Activated CD8-positive, alpha-beta memory T cell treated with anti-CD3 and anti-CD28 coated beads, Interleukin-2, amount 50 U/mL, for 4 hours (primary cell): Measurements from ENCODE around the gene CHAC1.

Experiments used
- DNase-seq: peaks from one replicate; pipeline ENCODE4 v3.0.0-alpha.2; 2020

The CHAC1 gene

GRCh38 chr15:40990789-40991188 is 37.5 kb downstream of the CHAC1 start:
- DNase-seq, result no peak

GRCh38 chr15:40991355-40991754 is 38.1 kb downstream of the CHAC1 start:
- no peak for DNase-seq

GRCh38 chr15:40992241-40992741 is 39.0 kb downstream of the CHAC1 start:
- no peak for DNase-seq

GRCh38 chr15:40992825-40993224 is 39.6 kb downstream of the CHAC1 start:
- no peak for DNase-seq

GRCh38 chr15:40995656-40996055 is 42.4 kb downstream of the CHAC1 start:
- DNase-seq, result no peak

- no peak for DNase-seq
These were observed 45.9 kb downstream of the CHAC1 start for GRCh38 chr15:40999190-40999589.

- no peak for DNase-seq
These were observed 48.4 kb downstream of the CHAC1 start for GRCh38 chr15:41001524-41002214.

GRCh38 chr15:41004490-41004889 is 51.2 kb downstream of the CHAC1 start:
- no peak for DNase-seq
